ENCODE results near the gene DTNB.

Gene DTNB

DNA sequence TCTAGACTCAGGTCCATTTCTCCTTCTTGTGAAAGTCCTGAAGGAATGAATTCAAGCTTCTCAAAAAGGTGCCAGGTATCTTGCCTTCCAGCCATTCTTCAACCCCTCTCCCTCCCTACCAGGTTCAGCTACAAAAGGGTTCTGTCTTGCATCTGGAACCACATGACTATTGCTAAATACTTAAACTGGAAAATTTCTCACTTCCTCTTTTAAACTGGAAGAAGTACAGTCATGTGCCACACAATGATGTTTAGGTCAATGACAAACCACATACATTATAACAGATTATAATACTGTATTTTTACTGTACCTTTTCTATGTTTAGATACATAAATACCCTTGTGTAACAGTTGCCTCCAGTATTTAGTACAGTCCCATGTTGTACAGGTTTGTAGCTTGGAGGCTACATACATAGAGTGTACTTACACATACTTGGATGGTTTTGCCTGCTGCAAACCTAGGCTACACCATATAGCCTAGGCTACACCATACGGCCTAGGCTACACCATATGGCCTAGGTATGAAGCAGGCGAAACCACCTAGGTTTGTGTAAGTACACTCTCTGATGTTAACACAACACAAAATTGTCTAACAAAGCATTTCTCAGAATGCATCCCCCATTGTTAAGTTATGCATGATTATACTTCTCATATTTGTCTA, 189.6 kb downstream of the DTNB start:
- no peak for DNase-seq (ENCODE audit: extremely low read depth, low read depth)
- no peak overlapping the region for H3K4me3 ChIP-seq (replicated peaks; ENCODE audit: low read depth, low read length)
- TF ChIP-seq, protein P1, sequence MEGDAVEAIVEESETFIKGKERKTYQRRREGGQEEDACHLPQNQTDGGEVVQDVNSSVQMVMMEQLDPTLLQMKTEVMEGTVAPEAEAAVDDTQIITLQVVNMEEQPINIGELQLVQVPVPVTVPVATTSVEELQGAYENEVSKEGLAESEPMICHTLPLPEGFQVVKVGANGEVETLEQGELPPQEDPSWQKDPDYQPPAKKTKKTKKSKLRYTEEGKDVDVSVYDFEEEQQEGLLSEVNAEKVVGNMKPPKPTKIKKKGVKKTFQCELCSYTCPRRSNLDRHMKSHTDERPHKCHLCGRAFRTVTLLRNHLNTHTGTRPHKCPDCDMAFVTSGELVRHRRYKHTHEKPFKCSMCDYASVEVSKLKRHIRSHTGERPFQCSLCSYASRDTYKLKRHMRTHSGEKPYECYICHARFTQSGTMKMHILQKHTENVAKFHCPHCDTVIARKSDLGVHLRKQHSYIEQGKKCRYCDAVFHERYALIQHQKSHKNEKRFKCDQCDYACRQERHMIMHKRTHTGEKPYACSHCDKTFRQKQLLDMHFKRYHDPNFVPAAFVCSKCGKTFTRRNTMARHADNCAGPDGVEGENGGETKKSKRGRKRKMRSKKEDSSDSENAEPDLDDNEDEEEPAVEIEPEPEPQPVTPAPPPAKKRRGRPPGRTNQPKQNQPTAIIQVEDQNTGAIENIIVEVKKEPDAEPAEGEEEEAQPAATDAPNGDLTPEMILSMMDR (IDR thresholded peaks at IDR 0.05; ENCODE audit: low read depth, low read length, missing control alignments), result no peak

DNA sequence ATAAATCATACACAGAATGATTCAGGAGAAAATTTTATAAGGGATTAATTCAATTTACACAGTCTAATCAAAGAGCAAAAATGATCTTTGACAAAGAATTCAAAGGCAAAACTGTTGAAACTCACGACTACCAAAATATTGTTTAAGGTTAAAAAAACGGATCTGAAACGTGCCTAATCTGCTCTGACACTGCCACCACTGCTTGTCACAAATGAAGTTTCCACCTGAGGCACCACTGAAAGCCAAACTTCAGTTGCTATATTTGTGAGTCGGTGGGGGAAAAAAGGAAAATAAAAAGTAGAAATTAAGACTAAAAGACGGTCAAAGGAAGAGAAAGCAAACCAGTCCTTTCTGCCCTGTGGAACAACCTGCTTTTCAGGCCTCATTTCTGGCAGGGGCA, 191.0 kb downstream of the DTNB start:
- no peak for DNase-seq (ENCODE audit: extremely low read depth, low read depth)
- TF ChIP-seq, protein P1 (IDR thresholded peaks at IDR 0.05; ENCODE audit: low read depth, low read length, missing control alignments), result no peak
- no peak overlapping the region for H3K4me3 ChIP-seq (replicated peaks; ENCODE audit: low read depth, low read length)

DNA sequence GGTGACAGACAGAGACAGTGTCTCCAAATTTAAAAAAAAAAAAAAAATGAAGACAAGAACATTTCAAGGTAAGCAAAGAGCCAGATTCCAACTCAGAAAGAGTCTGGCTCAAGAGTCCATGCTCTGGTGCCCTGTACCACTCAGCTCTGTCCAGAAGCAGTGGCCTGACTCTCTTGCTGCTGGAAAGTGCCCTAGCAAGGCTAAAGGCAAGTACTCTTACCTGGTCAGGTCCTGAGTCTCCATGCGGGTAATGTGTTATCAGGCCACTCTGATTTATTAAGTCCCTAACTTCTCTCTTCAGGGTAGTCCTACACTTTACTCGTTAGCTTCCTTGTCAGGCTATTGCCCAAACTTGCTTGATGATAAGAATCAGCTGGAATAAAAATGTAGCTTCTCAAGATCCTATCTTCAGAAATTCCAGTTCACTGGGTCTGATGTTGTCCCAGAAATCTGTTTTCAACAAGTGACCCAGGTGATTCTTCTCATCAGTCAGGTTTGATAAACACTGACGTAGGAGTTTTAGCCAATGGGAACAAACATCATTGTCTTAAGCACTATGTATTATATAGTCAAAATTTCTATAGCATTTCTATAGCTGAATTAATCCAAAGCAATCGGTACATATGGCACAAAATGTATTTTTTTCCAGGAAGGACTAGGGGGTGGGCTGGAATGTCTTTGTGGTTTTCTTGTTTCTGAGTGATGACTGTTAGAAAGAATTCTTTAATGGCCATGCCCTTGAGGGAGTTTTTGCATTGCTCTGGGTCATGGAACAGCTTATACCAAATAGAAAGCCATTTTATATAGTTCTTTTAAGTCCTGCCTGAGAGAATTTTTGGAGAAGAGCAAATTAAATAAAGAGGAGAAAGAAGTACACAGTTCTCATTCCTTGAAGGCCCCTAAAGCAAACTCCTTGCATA, 191.7 kb downstream of the DTNB start:
- no peak for DNase-seq (ENCODE audit: extremely low read depth, low read depth)
- no peak overlapping the region for H3K4me3 ChIP-seq (replicated peaks; ENCODE audit: low read depth, low read length)
- TF ChIP-seq, protein P1 (IDR thresholded peaks at IDR 0.05; ENCODE audit: low read depth, low read length, missing control alignments), result no peak

DNA sequence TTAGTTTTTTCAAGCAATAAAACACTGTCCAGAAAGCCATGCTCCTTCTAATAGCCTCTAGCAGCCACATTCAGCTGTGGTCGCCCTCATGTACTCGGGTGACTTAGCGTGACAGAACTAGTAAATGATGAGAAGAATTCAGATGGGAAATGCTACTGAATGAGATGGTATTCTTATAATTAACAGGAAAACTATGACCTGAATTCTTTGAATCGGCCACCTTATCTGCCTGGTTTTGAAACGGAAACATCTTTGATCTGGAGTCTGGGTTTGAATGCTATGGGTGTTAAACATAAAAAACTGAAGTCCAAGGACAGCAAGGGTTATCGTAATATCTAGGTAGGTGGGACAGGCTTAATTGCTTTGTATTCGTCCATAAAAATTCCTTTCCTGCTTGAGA, 192.8 kb downstream of the DTNB start:
- TF ChIP-seq, protein P1 (IDR thresholded peaks at IDR 0.05; ENCODE audit: low read depth, low read length, missing control alignments), result no peak
- DNase-seq (ENCODE audit: extremely low read depth, low read depth), result no peak
- no peak overlapping the region for H3K4me3 ChIP-seq (replicated peaks; ENCODE audit: low read depth, low read length)

DNA sequence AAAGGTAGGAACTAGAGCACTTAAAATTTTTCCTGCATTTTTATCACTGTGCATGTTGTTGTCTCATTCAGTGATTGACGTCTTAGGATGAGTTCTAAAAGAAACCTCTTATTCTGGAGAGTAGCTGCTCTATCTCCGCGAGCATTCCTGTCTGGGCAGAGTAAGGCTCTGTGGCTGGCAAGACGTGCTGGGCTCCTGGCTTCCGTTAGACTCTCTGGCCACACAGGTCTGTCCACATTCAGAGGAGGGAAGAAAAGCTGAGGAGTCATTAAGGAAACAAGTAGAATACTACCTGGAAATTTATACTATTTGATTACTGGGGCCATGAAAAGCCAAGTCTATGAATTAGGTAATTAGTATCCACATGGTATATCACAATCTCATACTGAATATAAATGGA, 193.6 kb downstream of the DTNB start:
- H3K4me3 ChIP-seq (replicated peaks; ENCODE audit: low read depth, low read length), result no peak overlapping the region
- no peak for DNase-seq (ENCODE audit: extremely low read depth, low read depth)
- TF ChIP-seq, protein P1 (IDR thresholded peaks at IDR 0.05; ENCODE audit: low read depth, low read length, missing control alignments), result no peak

DNA sequence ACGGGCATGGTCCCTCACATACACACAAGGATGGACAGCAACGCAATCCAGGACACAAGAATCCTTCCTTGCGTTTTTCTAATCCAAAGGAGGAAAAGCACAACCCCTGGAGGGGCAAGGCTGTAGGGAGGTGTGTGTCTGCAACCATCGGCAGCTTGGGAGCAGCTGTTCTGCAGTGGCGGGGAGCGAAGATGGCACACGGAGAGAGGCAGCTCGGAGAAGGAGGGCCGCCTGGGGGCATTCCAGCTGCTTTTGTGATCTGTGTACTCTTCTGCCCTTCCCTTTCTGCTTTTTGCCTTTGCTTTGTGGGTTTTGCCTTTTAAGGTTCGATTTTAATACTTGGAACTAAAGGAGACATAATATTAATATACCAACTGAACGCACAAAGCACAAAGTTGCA, 194.6 kb downstream of the DTNB start:
- H3K4me3 ChIP-seq (replicated peaks; ENCODE audit: low read depth, low read length), result no peak overlapping the region
- TF ChIP-seq, protein P1 (IDR thresholded peaks at IDR 0.05; ENCODE audit: low read depth, low read length, missing control alignments), result no peak

More for the DNA sequence above, 194.6 kb downstream of the DTNB start:
- DNase-seq (ENCODE audit: extremely low read depth, low read depth), result no peak

Data from HFF-Myc (cell line).